A549 (cell line): ENCODE measurements around the gene MPI. TPM values are rescaled to one million over a fixed set of nuclear protein-coding genes. Genes with fewer than 3 reads are reported as not detected.

Experiments used
- ATAC-seq, 2 experiments: fragments of 200-7000 bp in 1 of 2; fragments of >200 bp in 1 of 2; cut with Nextera tagmentation in 1 of 2; cut with Tn5 transposase in 1 of 2; 3 replicates each; pipeline versions ENCODE4 v1.8.0 to v1.9.1; 2018 to 2020; ENCODE audit warnings: mild to moderate bottlenecking in 1 of 2, moderate library complexity in 1 of 2
- CTCF ChIA-PET: fragments of 300-600 bp; sonication (Branson Sonifier 250); formaldehyde crosslinking; extraction: SDS; loops from one replicate; lab custom pipeline; 2021; ENCODE audit warnings: antibody characterized with exemption, inconsistent platforms; lab: Yijun Ruan, JAX
- POLR2A ChIA-PET: fragments of 350-600 bp; formaldehyde crosslinking; extraction: SDS; loops from one replicate; lab custom pipeline; 2021; ENCODE audit warnings: antibody characterized with exemption, inconsistent platforms; lab: Yijun Ruan, JAX
- DNase-seq, 2 experiments: peaks; one replicate each; pipeline versions ENCODE4 v3.0.0 to v3.0.0-alpha.2; 2011 to 2016; ENCODE audit warnings: low read depth in 1 of 2, low spot score in 1 of 2
- FAIRE-seq: peaks from 2 replicates; lab custom pipeline; 2011; peaks lifted over from hg19 to GRCh38; lab: Jason Lieb, UNC
- H3K27ac ChIP-seq, 2 experiments: fragments of >200 bp; sonication (Bioruptor Twin); formaldehyde crosslinking; 3 replicates each; pipeline ENCODE4 v1.5.1; 2016 to 2017
- H3K4me1 ChIP-seq: fragments of >200 bp; sonication (Bioruptor Twin); formaldehyde crosslinking; 3 replicates; pipeline ENCODE4 v1.6.1; 2016
- H3K4me2 ChIP-seq: fragments of >200 bp; sonication (Bioruptor Twin); formaldehyde crosslinking; 3 replicates; pipeline ENCODE4 v1.6.1; 2016
- H3K4me3 ChIP-seq: fragments of >200 bp; sonication (Bioruptor Twin); formaldehyde crosslinking; 3 replicates; pipeline ENCODE4 v1.5.1; 2016
- H3K9me3 ChIP-seq: fragments of >200 bp; sonication (Bioruptor Twin); formaldehyde crosslinking; 3 replicates; pipeline ENCODE4 v1.6.1; 2016
- BHLHE40 ChIP-seq: IDR thresholded peaks from 2 replicates; pipeline ENCODE4 v1.6.1; 2012; ENCODE audit warnings: low read depth, low read length, inconsistent platforms
- CEBPB ChIP-seq, 2 experiments: fragments of >200 bp in 1 of 2; sonication (Bioruptor Twin) in 1 of 2; formaldehyde crosslinking in 1 of 2; IDR thresholded peaks; 2 replicates each; pipeline ENCODE4 v1.6.1; 2012 to 2016
- CHD2 ChIP-seq: fragments of 150-350 bp; IDR thresholded peaks from 2 replicates; pipeline ENCODE4 v1.6.1; 2014; ENCODE audit warnings: low read length; ENCODE audit not compliant: partially characterized antibody
- E2F6 ChIP-seq: IDR thresholded peaks from 2 replicates; pipeline ENCODE4 v1.6.1; 2012; ENCODE audit warnings: low read depth, borderline replicate concordance
- FOSL2 ChIP-seq, 2 experiments: fragments of 450-650 bp in 1 of 2; fragments of >200 bp in 1 of 2; sonication (Bioruptor Twin) in 1 of 2; formaldehyde crosslinking; IDR thresholded peaks; 2 replicates each; pipeline versions ENCODE4 v1.5.0 to v1.6.1; 2016 to 2020; ENCODE audit warnings: mild to moderate bottlenecking in 1 of 2, moderate library complexity in 1 of 2
- FOXS1 ChIP-seq: fragments of 250-450 bp; sonication (Bioruptor Pico); IDR thresholded peaks from 2 replicates; pipeline ENCODE4 v1.5.0; 2020; ENCODE audit warnings: mild to moderate bottlenecking, moderate library complexity
- HES2 ChIP-seq: fragments of >200 bp; sonication (Bioruptor Twin); formaldehyde crosslinking; IDR thresholded peaks from 2 replicates; pipeline ENCODE4 v1.6.1; 2016
- HEYL ChIP-seq: fragments of 250-450 bp; sonication (Bioruptor Pico); IDR thresholded peaks from 2 replicates; pipeline ENCODE4 v1.8.0; 2021; ENCODE audit warnings: mild to moderate bottlenecking, moderate library complexity
- HMGXB4 ChIP-seq: fragments of 250-450 bp; sonication (Bioruptor Pico); IDR thresholded peaks from 2 replicates; pipeline ENCODE4 v1.5.0; 2021; ENCODE audit warnings: mild to moderate bottlenecking, moderate library complexity, borderline replicate concordance
- HOXB13 ChIP-seq: fragments of 250-450 bp; sonication (Bioruptor Pico); IDR thresholded peaks from 2 replicates; pipeline ENCODE4 v1.5.0; 2020; ENCODE audit warnings: low read depth, mild to moderate bottlenecking, moderate library complexity
- MAX ChIP-seq: IDR thresholded peaks from 2 replicates; pipeline ENCODE4 v1.6.1; 2012
- NFE2L2 ChIP-seq: fragments of 150-350 bp; conservative IDR thresholded peaks from 2 replicates; pipeline ENCODE4 v1.6.1; 2014; ENCODE audit warnings: low read length
- RAD21 ChIP-seq, 2 experiments: fragments of >200 bp in 1 of 2; sonication (Bioruptor Twin) in 1 of 2; formaldehyde crosslinking in 1 of 2; IDR thresholded peaks in 1 of 2; conservative IDR thresholded peaks in 1 of 2; 2 replicates in 1 of 2; 3 replicates in 1 of 2; pipeline ENCODE4 v1.6.1; 2012 to 2018; ENCODE audit warnings: inconsistent platforms in 1 of 2
- RCOR1 ChIP-seq: fragments of 150-350 bp; IDR thresholded peaks from 2 replicates; pipeline ENCODE4 v1.6.1; 2014; ENCODE audit warnings: antibody characterized with exemption, low read length, low read depth
- REST ChIP-seq: fragments of 200-600 bp; sonication (generic); IDR thresholded peaks from 2 replicates; pipeline ENCODE4 v1.6.1; 2016; ENCODE audit warnings: antibody characterized with exemption, mild to moderate bottlenecking, moderate library complexity
- TP53 ChIP-seq: fragments of 250-450 bp; sonication (Bioruptor Pico); IDR thresholded peaks from 2 replicates; pipeline ENCODE4 v1.5.0; 2021; ENCODE audit warnings: mild to moderate bottlenecking, moderate library complexity
- ZC3H11A ChIP-seq: fragments of 450-650 bp; IDR thresholded peaks from 2 replicates; pipeline ENCODE4 v1.6.1; 2014; ENCODE audit warnings: antibody characterized with exemption, mild to moderate bottlenecking
- ZNF302 ChIP-seq: fragments of 250-450 bp; sonication (Bioruptor Pico); IDR thresholded peaks from 2 replicates; pipeline ENCODE4 v1.9.0; 2021; ENCODE audit warnings: inconsistent platforms, mild to moderate bottlenecking, moderate library complexity
- ZSCAN20 ChIP-seq: fragments of 250-450 bp; sonication (Bioruptor Pico); IDR thresholded peaks from 2 replicates; pipeline ENCODE4 v1.8.0; 2022; ENCODE audit warnings: mild to moderate bottlenecking, moderate library complexity
- WGBS: methylation state at CpG from one replicate; pipeline ENCODE4 v1.1.6; 2017; ENCODE audit errors: missing lambda C conversion rate; 5-methylcytosine and 5-hydroxymethylcytosine counted together
- polyA plus RNA-seq, 4 experiments: library from polyadenylated mRNA; depleted of rRNA in 3 of 4; stranded (reverse); fragments of >200 nt; fragmentation: RNase III in 1 of 4; extraction: RNeasy Plus Mini Kit Qiagen cat#74134 plus additional on column Dnase treatment in 1 of 4; gene quantifications; 2 replicates in 3 of 4; 3 replicates in 1 of 4; pipeline ENCODE4 v1.2.3, GENCODE V29; 2011 to 2017
- TF ChIP-seq, protein P1 (sequence below): fragments of >200 bp; sonication (Bioruptor Twin); formaldehyde crosslinking; IDR thresholded peaks from 3 replicates; pipeline ENCODE4 v1.5.1; 2016

Gene MPI
- polyA plus RNA-seq, 2 of the 4 experiments (the other 2 are of a cell fraction), result 39.9 to 53.7 TPM

- CTCF ChIA-PET, result interaction anchor here (2.1 to 2.7 kb wide), 3 partner anchors 15 to 45 kb away, joined by 7 to 10 read pairs (median 9); partner anchors contain the start of gene ULK3
- peak in 1 of 2 experiments; percentile 44; a peak in 2 of 6 replicates for ATAC-seq
- no peak overlapping the region for H3K27ac ChIP-seq
Measured at GRCh38 chr15:74857082-74857655, 32.7 kb upstream of the MPI start.

DNA sequence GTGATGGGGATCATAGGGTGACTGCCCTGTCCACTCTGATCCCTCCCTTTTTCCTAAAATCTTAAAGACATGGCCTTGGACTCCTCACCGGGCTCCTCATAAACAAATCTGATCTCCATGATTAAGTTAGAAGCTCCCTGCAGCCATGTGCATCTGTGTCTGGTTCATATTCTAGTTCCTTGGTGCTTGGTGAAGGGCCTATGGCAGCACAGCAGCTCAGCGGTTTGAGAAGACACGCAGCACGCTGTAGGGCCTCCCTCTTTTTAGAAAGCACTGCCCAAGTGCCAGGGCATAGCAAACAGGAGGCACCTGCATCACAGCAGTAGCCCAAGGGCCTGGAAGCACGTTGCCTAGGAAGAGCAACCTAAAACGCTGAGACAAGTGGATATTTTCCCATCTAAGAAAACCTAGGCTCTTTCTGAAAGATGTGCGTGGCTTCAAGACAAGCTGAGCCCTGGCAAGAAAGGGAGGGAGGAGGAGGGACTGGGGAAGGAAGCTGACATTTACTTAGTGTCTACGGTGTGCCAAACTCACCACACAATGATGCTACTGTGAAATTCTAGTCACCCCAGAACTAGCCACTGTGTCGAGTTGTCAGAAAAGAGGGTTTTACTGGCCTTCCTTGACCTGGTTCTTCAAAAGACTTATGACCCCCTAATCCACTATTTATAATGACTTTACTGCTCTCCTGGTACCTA is 32.0 kb upstream of the MPI start:
- ATAC-seq, result no peak
- no peak overlapping the region for H3K27ac ChIP-seq
- CTCF ChIA-PET, result interaction anchor here (0.5 to 2.2 kb wide), 2 partner anchors 36 to 44 kb away, joined by 3 to 9 read pairs; no protein-coding TSS in a partner anchor

More at GRCh38 chr15:74857082-74857655, 32.7 kb upstream of the MPI start:
- TF ChIP-seq RAD21 (conservative IDR thresholded peaks at IDR 0.05 in 1 of 2, IDR thresholded peaks at IDR 0.05 in 1 of 2) (no peak), HEYL (CRISPR knock-in tag) (no peak), CHD2 (no peak), E2F6 (no peak), HMGXB4 (no peak), BHLHE40 (no peak), FOXS1 (CRISPR knock-in tag) (no peak), ZC3H11A (no peak), HOXB13 (no peak), ZSCAN20 (CRISPR knock-in tag) (no peak), NFE2L2 (no peak), MAX (no peak), ZNF302 (CRISPR knock-in tag) (no peak), HES2 (no peak)
- TF ChIP-seq, protein P1, sequence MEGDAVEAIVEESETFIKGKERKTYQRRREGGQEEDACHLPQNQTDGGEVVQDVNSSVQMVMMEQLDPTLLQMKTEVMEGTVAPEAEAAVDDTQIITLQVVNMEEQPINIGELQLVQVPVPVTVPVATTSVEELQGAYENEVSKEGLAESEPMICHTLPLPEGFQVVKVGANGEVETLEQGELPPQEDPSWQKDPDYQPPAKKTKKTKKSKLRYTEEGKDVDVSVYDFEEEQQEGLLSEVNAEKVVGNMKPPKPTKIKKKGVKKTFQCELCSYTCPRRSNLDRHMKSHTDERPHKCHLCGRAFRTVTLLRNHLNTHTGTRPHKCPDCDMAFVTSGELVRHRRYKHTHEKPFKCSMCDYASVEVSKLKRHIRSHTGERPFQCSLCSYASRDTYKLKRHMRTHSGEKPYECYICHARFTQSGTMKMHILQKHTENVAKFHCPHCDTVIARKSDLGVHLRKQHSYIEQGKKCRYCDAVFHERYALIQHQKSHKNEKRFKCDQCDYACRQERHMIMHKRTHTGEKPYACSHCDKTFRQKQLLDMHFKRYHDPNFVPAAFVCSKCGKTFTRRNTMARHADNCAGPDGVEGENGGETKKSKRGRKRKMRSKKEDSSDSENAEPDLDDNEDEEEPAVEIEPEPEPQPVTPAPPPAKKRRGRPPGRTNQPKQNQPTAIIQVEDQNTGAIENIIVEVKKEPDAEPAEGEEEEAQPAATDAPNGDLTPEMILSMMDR, result no peak
- DNase-seq (no peak), FAIRE-seq (no peak)
- peaks cover 5% of the 10 kb centered on the region; the same call in 1 of the 3 replicates for H3K4me1 ChIP-seq
- H3K9me3 ChIP-seq, result no peaks in the 10 kb centered on the region
- POLR2A ChIA-PET, result no interaction called here
- WGBS, result 82% methylated on average over 5 of the region's 5 CpGs
- no peak overlapping the region for H3K4me2 ChIP-seq
- no peak overlapping the region for H3K4me3 ChIP-seq

More for the DNA sequence above, 32.0 kb upstream of the MPI start:
- H3K4me3 ChIP-seq, result no peak overlapping the region
- 85% methylated on average over 9 of the region's 9 CpGs for WGBS
- no peak for TF ChIP-seq RCOR1
- no peak for TF ChIP-seq FOSL2 (IDR thresholded peaks at IDR 0.05)
- TF ChIP-seq FOSL2 (CRISPR knock-in tag; IDR thresholded peaks at IDR 0.05), result no peak
- no peak for TF ChIP-seq CEBPB (IDR thresholded peaks at IDR 0.05)
- no peak for TF ChIP-seq TP53
- no peak for TF ChIP-seq HEYL (CRISPR knock-in tag)
- no peak for TF ChIP-seq REST
- TF ChIP-seq, all 56 proteins: peak for 0
- peaks cover 5% of the 10 kb centered on the region; the same call in 2 of the 3 replicates for H3K4me1 ChIP-seq
- FAIRE-seq (no peak), DNase-seq (no peak)
- POLR2A ChIA-PET, result no interaction called here
- H3K9me3 ChIP-seq, result no peaks in the 10 kb centered on the region
- H3K4me2 ChIP-seq, result no peak overlapping the region
